Prostate gland (tissue), 2 donors: ENCODE measurements around the gene MELTF.

Source experiments
- POLR2A ChIP-seq: fragments of 450-650 bp; IDR thresholded peaks from one replicate; pipeline ENCODE4 v1.6.1; 2016; ENCODE audit warnings: antibody characterized with exemption, mild to moderate bottlenecking
- POLR2AphosphoS5 ChIP-seq: sonication (generic); formaldehyde crosslinking; IDR thresholded peaks from one replicate; pipeline ENCODE4 v1.6.1; 2017; ENCODE audit warnings: antibody characterized with exemption
- TF ChIP-seq, protein P1 (sequence below), 4 experiments: fragments of 200-600 bp in 2 of 4; fragments of 450-650 bp in 2 of 4; sonication (generic) in 2 of 4; IDR thresholded peaks; 1 replicate in 3 of 4; 2 replicates in 1 of 4; pipeline ENCODE4 v1.5.1; 2016 to 2019; ENCODE audit warnings: antibody characterized with exemption in 4 of 4, mild to moderate bottlenecking in 2 of 4, moderate library complexity in 2 of 4

GRCh38 chr3:196995646-196996355 is 33.8 kb downstream of the MELTF start:
- TF ChIP-seq, protein P1, sequence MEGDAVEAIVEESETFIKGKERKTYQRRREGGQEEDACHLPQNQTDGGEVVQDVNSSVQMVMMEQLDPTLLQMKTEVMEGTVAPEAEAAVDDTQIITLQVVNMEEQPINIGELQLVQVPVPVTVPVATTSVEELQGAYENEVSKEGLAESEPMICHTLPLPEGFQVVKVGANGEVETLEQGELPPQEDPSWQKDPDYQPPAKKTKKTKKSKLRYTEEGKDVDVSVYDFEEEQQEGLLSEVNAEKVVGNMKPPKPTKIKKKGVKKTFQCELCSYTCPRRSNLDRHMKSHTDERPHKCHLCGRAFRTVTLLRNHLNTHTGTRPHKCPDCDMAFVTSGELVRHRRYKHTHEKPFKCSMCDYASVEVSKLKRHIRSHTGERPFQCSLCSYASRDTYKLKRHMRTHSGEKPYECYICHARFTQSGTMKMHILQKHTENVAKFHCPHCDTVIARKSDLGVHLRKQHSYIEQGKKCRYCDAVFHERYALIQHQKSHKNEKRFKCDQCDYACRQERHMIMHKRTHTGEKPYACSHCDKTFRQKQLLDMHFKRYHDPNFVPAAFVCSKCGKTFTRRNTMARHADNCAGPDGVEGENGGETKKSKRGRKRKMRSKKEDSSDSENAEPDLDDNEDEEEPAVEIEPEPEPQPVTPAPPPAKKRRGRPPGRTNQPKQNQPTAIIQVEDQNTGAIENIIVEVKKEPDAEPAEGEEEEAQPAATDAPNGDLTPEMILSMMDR (IDR thresholded peaks at IDR 0.05): no peak
- no peak for TF ChIP-seq POLR2A
- TF ChIP-seq POLR2AphosphoS5: no peak
